SK-N-SH (cell line): ENCODE measurements around the gene CMC1. TPM values are rescaled to one million over a fixed set of nuclear protein-coding genes. Genes with fewer than 3 reads are reported as not detected.

Source experiments
- CTCF ChIA-PET: fragments of 300-600, 350-600 bp; formaldehyde crosslinking; extraction: SDS; loops from one replicate; lab custom pipeline; 2021; lab: Yijun Ruan, JAX
- POLR2A ChIA-PET: fragments of 350-600 bp; sonication (Branson Sonifier 250); formaldehyde crosslinking; extraction: SDS; loops from one replicate; lab custom pipeline; 2020; ENCODE audit warnings: antibody characterized with exemption, inconsistent platforms; lab: Yijun Ruan, JAX
- DNase-seq: peaks from one replicate; pipeline ENCODE4 v3.0.0; 2012
- H2AFZ ChIP-seq: fragments of 200-600 bp; sonication (generic); 2 replicates; pipeline ENCODE4 v1.8.1; 2016; ENCODE audit warnings: antibody characterized with exemption, mild to moderate bottlenecking, low read depth
- H3F3A ChIP-seq: fragments of 200-600 bp; sonication (generic); replicated peaks from 2 replicates; pipeline ENCODE3; 2016; ENCODE audit warnings: antibody characterized with exemption, mild to moderate bottlenecking; ENCODE audit not compliant: insufficient read depth
- H3K27ac ChIP-seq, 2 experiments: fragments of 200-500 bp in 1 of 2; fragments of 200-600 bp in 1 of 2; sonication (Bioruptor generic) in 1 of 2; sonication (generic), shearing (Covaris generic) in 1 of 2; 2 replicates each; pipeline versions ENCODE4 v1.5.1 to v1.6.1; 2014 to 2016; ENCODE audit warnings: low read depth in 2 of 2, inconsistent platforms in 1 of 2, low read length in 1 of 2, mild to moderate bottlenecking in 1 of 2, mixed read lengths in 1 of 2
- H3K27me3 ChIP-seq: fragments of 200-600 bp; sonication (generic), shearing (Covaris generic); 2 replicates; pipeline ENCODE4 v1.6.1; 2016; ENCODE audit warnings: mixed run types; ENCODE audit not compliant: insufficient read depth
- H3K36me3 ChIP-seq, 2 experiments: fragments of 200-500 bp in 1 of 2; fragments of 200-600 bp in 1 of 2; sonication (Bioruptor generic) in 1 of 2; sonication (generic) in 1 of 2; replicated peaks in 1 of 2; 2 replicates each; pipeline versions ENCODE3 to v1.5.1; 2014 to 2016; ENCODE audit warnings: low read length in 1 of 2, mild to moderate bottlenecking in 1 of 2; ENCODE audit not compliant: insufficient read depth in 2 of 2, control insufficient read depth in 1 of 2
- H3K4me1 ChIP-seq, 2 experiments: fragments of 200-500 bp in 1 of 2; fragments of 200-600 bp in 1 of 2; sonication (Bioruptor generic) in 1 of 2; sonication (generic), shearing (Covaris generic) in 1 of 2; 2 replicates each; pipeline versions ENCODE4 v1.5.1 to v1.6.1; 2014 to 2016; ENCODE audit warnings: low read depth in 1 of 2, low read length in 1 of 2, mixed run types in 1 of 2; ENCODE audit not compliant: insufficient read depth in 2 of 2, control insufficient read depth in 1 of 2
- H3K4me2 ChIP-seq: fragments of 200-600 bp; sonication (generic), shearing (Covaris generic); 2 replicates; pipeline ENCODE4 v1.6.1; 2017; ENCODE audit warnings: mixed run types
- H3K4me3 ChIP-seq, 2 experiments: fragments of 200-500 bp in 1 of 2; fragments of 200-600 bp in 1 of 2; sonication (Bioruptor generic) in 1 of 2; sonication (generic), shearing (Covaris generic) in 1 of 2; 2 replicates each; pipeline versions ENCODE4 v1.5.1 to v1.8.1; 2014 to 2016; ENCODE audit warnings: low read depth in 2 of 2, inconsistent platforms in 1 of 2, low read length in 1 of 2, mild to moderate bottlenecking in 1 of 2, mixed read lengths in 1 of 2, moderate library complexity in 1 of 2
- H3K79me2 ChIP-seq: fragments of 200-600 bp; sonication (generic); 2 replicates; pipeline ENCODE4 v1.8.1; 2017; ENCODE audit warnings: mild to moderate bottlenecking; ENCODE audit not compliant: insufficient read depth
- H3K9ac ChIP-seq: fragments of 200-600 bp; sonication (generic); 2 replicates; pipeline ENCODE4 v1.6.1; 2017; ENCODE audit warnings: mixed run types
- H3K9me2 ChIP-seq: fragments of 200-600 bp; sonication (generic); 2 replicates; pipeline ENCODE4 v1.6.1; 2017; ENCODE audit warnings: mixed run types
- H3K9me3 ChIP-seq: fragments of 200-600 bp; sonication (generic); 2 replicates; pipeline ENCODE4 v1.6.1; 2017; ENCODE audit warnings: mixed run types, mild to moderate bottlenecking, moderate library complexity
- H4K20me1 ChIP-seq: fragments of 200-600 bp; sonication (generic); 2 replicates; pipeline ENCODE4 v1.6.1; 2017; ENCODE audit warnings: mild to moderate bottlenecking, mixed run types; ENCODE audit not compliant: insufficient read depth
- CHD2 ChIP-seq: fragments of 150-350 bp; IDR thresholded peaks from 2 replicates; pipeline ENCODE4 v1.6.1; 2018; ENCODE audit warnings: low read length; ENCODE audit not compliant: partially characterized antibody
- ELF1 ChIP-seq: IDR thresholded peaks from 2 replicates; pipeline ENCODE4 v1.4.0; 2012
- FOXM1 ChIP-seq: IDR thresholded peaks from 2 replicates; pipeline ENCODE4 v1.4.0; 2012; ENCODE audit warnings: low read depth, mild to moderate bottlenecking
- GATA2 ChIP-seq: sonication (generic); formaldehyde crosslinking; IDR thresholded peaks from 2 replicates; pipeline ENCODE4 v1.5.0; 2020; ENCODE audit warnings: mild to moderate bottlenecking, missing genetic modification reagents
- MXI1 ChIP-seq: IDR thresholded peaks from 2 replicates; pipeline ENCODE4 v1.6.1; 2012; ENCODE audit warnings: mild to moderate bottlenecking, low read depth, low read length, improper control_type of control experiment
- NFIC ChIP-seq: IDR thresholded peaks from 2 replicates; pipeline ENCODE4 v1.4.0; 2012; ENCODE audit warnings: borderline replicate concordance
- POLR2AphosphoS5 ChIP-seq: IDR thresholded peaks from 2 replicates; pipeline ENCODE4 v1.6.1; 2012; ENCODE audit warnings: low read depth, low read length
- SIN3A ChIP-seq: IDR thresholded peaks from 2 replicates; pipeline ENCODE4 v1.6.1; 2012; ENCODE audit warnings: low read depth, mild to moderate bottlenecking, low read length, moderate library complexity, borderline replicate concordance
- TEAD4 ChIP-seq: IDR thresholded peaks from 2 replicates; pipeline ENCODE4 v1.4.0; 2012; ENCODE audit warnings: mild to moderate bottlenecking, borderline replicate concordance; ENCODE audit not compliant: insufficient read depth
- ZBTB33 ChIP-seq: IDR thresholded peaks from 2 replicates; pipeline ENCODE4 v1.4.0; 2012; ENCODE audit warnings: low read depth, borderline replicate concordance
- WGBS: methylation state at CpG from one replicate; pipeline ENCODE4 v1.1.6; 2017; ENCODE audit warnings: low lambda C conversion rate; 5-methylcytosine and 5-hydroxymethylcytosine counted together
- polyA plus RNA-seq, 3 experiments: library from polyadenylated mRNA; depleted of rRNA; stranded (reverse); fragments of >200 nt; gene quantifications; 2 replicates each; pipeline ENCODE4 v1.2.3, GENCODE V29; 2012
- TF ChIP-seq, protein P1 (sequence below): fragments of 150-350 bp; IDR thresholded peaks from 2 replicates; pipeline ENCODE4 v1.6.1; 2017; ENCODE audit warnings: antibody characterized with exemption, low read length, low read depth, borderline replicate concordance
- TF ChIP-seq, protein P2 (sequence below): IDR thresholded peaks from 2 replicates; pipeline ENCODE4 v1.4.0; 2012; ENCODE audit warnings: low read depth

Gene CMC1
- polyA plus RNA-seq, 1 of the 3 experiments (the other 2 are of a cell fraction), result 24.1 TPM

GRCh38 chr3:28210968-28211713, 30.3 kb upstream of the CMC1 start:
- no peaks in the 10 kb centered on the region for H3F3A ChIP-seq
- H3K4me3 ChIP-seq, result no peak overlapping the region
- POLR2A ChIA-PET, result no interaction called here
- no peaks in the 10 kb centered on the region for H4K20me1 ChIP-seq
- no peaks in the 10 kb centered on the region for H3K36me3 ChIP-seq
- 14% methylated on average over 1 of the region's 1 CpG for WGBS
- no peaks in the 10 kb centered on the region for H3K9me3 ChIP-seq
- TF ChIP-seq NFIC (no peak), GATA2 (CRISPR knock-in tag) (no peak), POLR2AphosphoS5 (no peak), TEAD4 (no peak), SIN3A (no peak), FOXM1 (no peak), ZBTB33 (no peak), CHD2 (no peak), ELF1 (no peak)
- TF ChIP-seq, protein P1, sequence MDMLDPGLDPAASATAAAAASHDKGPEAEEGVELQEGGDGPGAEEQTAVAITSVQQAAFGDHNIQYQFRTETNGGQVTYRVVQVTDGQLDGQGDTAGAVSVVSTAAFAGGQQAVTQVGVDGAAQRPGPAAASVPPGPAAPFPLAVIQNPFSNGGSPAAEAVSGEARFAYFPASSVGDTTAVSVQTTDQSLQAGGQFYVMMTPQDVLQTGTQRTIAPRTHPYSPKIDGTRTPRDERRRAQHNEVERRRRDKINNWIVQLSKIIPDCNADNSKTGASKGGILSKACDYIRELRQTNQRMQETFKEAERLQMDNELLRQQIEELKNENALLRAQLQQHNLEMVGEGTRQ, result no peak
- TF ChIP-seq, protein P2, sequence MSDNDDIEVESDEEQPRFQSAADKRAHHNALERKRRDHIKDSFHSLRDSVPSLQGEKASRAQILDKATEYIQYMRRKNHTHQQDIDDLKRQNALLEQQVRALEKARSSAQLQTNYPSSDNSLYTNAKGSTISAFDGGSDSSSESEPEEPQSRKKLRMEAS, result no peak
- TF ChIP-seq, all 33 proteins: peak for 0
- Histone ChIP-seq H3K9ac (no peak overlapping the region), H3K4me1 (no peaks in the 10 kb centered on the region), H3K4me2 (no peak overlapping the region), H3K9me2 (no peaks in the 10 kb centered on the region), H3K27me3 (no peaks in the 10 kb centered on the region), H3K79me2 (no peaks in the 10 kb centered on the region), H2AFZ (no peak overlapping the region), H3K27ac (no peak overlapping the region)
- DNase-seq, result no peak
- CTCF ChIA-PET, result interaction anchor here (1.3 kb wide), 1 partner anchor 20 kb away, joined by 4 read pairs; no protein-coding TSS in a partner anchor

DNA sequence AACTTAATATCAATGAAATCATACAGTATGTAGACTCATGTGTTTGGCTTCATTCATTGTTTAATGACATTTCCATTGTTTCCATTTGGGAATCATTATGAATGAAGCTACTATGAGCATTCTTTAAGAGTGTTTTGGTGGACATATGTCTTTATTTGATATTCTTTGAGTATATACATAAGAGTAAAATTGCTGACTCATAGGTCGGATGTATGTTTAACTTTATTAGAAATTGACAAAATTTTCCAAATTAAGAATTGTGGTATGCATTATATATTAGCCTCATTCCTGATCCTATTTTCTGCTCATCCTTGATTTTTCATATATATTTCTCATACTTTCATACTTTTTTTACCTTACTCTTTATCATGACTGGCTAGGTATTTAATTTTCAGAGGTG, 28.7 kb upstream of the CMC1 start:
- ChIA-PET POLR2A (no interaction called here), CTCF (interaction anchor here (0.8 to 1.1 kb wide), 2 partner anchors 13 to 84 kb away, joined by 4 read pairs; no protein-coding TSS in a partner anchor)
- no peaks in the 10 kb centered on the region for H3K9me2 ChIP-seq
- H3K27ac ChIP-seq, result no peak overlapping the region
- H3K79me2 ChIP-seq, result no peaks in the 10 kb centered on the region
- no peak overlapping the region for H2AFZ ChIP-seq
- H4K20me1 ChIP-seq, result no peaks in the 10 kb centered on the region
- H3K4me1 ChIP-seq, result no peaks in the 10 kb centered on the region
- H3K4me3 ChIP-seq, result no peak overlapping the region
- H3K27me3 ChIP-seq, result no peaks in the 10 kb centered on the region
- no peaks in the 10 kb centered on the region for H3K9me3 ChIP-seq
- H3K4me2 ChIP-seq, result no peak overlapping the region
- 29% methylated on average over 1 of the region's 1 CpG for WGBS
- TF ChIP-seq, protein P2, result no peak
- TF ChIP-seq FOXM1 (no peak), MXI1 (no peak)
- no peaks in the 10 kb centered on the region for H3F3A ChIP-seq
- no peak overlapping the region for H3K9ac ChIP-seq
- H3K36me3 ChIP-seq, result no peaks in the 10 kb centered on the region
- no peak for DNase-seq
